ENCODE data around the gene NGLY1. TPM values are rescaled to one million over a fixed set of nuclear protein-coding genes. Genes with fewer than 3 reads are reported as not detected.

Gene NGLY1
- total RNA-seq, 2 experiments from 2014 or later: 46.0 to 46.2 TPM

GRCh38 chr3:25683410-25683809, 99.8 kb downstream of the NGLY1 start:
- Histone ChIP-seq H3K4me3 (ENCODE audit: low read length) (no peak overlapping the region), H3K27ac (ENCODE audit: low read depth in 1 of 2, low read length in 2 of 2) (no peak overlapping the region), H3K36me3 (ENCODE audit: insufficient read depth, low read length) (no peaks in the 10 kb centered on the region), H3K4me1 (ENCODE audit: insufficient read depth, low read length) (no peaks in the 10 kb centered on the region), H3K27me3 (ENCODE audit: control insufficient read depth in 1 of 2, insufficient read depth in 2 of 2, low read length in 2 of 2) (no peaks in the 10 kb centered on the region), H3K9me3 (ENCODE audit: control insufficient read depth in 1 of 2, insufficient read depth in 1 of 2, low read length in 2 of 2) (no peaks in the 10 kb centered on the region)
- DNase-seq: no peak
- ChIA-PET CTCF (no interaction called here), POLR2A (no interaction called here)
- H3K27me3 Mint-ChIP-seq: no peaks in the 10 kb centered on the region
- ATAC-seq (ENCODE audit: poor library complexity): no peak
- H3K36me3 Mint-ChIP-seq (ENCODE audit: low read depth): no peaks in the 10 kb centered on the region
- TF ChIP-seq, protein P1, sequence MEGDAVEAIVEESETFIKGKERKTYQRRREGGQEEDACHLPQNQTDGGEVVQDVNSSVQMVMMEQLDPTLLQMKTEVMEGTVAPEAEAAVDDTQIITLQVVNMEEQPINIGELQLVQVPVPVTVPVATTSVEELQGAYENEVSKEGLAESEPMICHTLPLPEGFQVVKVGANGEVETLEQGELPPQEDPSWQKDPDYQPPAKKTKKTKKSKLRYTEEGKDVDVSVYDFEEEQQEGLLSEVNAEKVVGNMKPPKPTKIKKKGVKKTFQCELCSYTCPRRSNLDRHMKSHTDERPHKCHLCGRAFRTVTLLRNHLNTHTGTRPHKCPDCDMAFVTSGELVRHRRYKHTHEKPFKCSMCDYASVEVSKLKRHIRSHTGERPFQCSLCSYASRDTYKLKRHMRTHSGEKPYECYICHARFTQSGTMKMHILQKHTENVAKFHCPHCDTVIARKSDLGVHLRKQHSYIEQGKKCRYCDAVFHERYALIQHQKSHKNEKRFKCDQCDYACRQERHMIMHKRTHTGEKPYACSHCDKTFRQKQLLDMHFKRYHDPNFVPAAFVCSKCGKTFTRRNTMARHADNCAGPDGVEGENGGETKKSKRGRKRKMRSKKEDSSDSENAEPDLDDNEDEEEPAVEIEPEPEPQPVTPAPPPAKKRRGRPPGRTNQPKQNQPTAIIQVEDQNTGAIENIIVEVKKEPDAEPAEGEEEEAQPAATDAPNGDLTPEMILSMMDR (IDR thresholded peaks at IDR 0.05): no peak
- no peak overlapping the region for H3K4me3 Mint-ChIP-seq
- intact Hi-C loops (cut with DNase I, micrococcal nuclease): no loop called here
- H3K27ac Mint-ChIP-seq: no peak overlapping the region
- H3K4me1 Mint-ChIP-seq (ENCODE audit: low read depth): no peaks in the 10 kb centered on the region
- H3K9me3 Mint-ChIP-seq: no peaks in the 10 kb centered on the region

DNA sequence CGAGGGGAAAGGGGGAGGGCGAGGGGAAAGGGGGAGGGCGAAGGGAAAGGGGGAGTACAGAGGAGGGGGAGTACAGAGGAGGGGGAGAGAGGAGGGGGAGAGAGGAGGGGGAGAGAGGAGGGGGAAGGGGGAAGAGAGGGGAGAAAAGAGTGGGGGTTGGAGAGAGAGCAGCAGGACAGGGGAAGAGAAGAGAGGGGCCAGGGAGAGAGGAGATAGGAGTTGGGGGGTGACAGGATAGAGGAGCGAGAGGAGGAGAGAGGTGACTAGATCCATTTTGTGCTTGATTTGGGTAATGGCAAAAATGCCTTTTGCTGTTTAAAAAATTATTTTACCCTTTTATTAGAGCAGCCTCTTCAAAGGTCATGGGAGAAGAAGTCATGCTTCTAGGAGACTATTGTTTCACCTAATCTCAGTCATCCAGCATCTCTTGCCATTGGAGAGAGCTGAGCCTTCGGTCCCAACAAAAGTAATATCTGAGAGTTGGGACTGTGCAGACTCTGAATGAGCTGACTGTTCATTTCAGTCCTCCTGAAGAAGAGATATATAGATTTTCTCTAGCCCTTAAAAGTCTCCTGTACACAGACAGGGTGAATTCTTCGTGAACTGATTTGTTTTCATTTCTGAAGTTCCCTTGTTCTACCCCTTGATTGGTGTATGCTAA, 103.5 kb downstream of the NGLY1 start:
- Mint-ChIP-seq H3K4me1 (ENCODE audit: low read depth) (no peaks in the 10 kb centered on the region), H3K9me3 (no peaks in the 10 kb centered on the region), H3K4me3 (no peak overlapping the region), H3K27ac (no peak overlapping the region), H3K27me3 (peaks cover 6% of the 10 kb centered on the region), H3K36me3 (ENCODE audit: low read depth) (no peaks in the 10 kb centered on the region)
- Histone ChIP-seq H3K9me3 (ENCODE audit: control insufficient read depth in 1 of 2, insufficient read depth in 1 of 2, low read length in 2 of 2) (no peaks in the 10 kb centered on the region), H3K27ac (ENCODE audit: low read depth in 1 of 2, low read length in 2 of 2) (no peak overlapping the region), H3K27me3 (ENCODE audit: control insufficient read depth in 1 of 2, insufficient read depth in 2 of 2, low read length in 2 of 2) (no peaks in the 10 kb centered on the region), H3K4me3 (ENCODE audit: low read length) (no peak overlapping the region), H3K4me1 (ENCODE audit: insufficient read depth, low read length) (no peaks in the 10 kb centered on the region), H3K36me3 (ENCODE audit: insufficient read depth, low read length) (no peaks in the 10 kb centered on the region)
- DNase-seq: no peak
- intact Hi-C loops (cut with DNase I, micrococcal nuclease): no loop called here
- TF ChIP-seq, protein P1 (IDR thresholded peaks at IDR 0.05): no peak
- no peak for ATAC-seq (ENCODE audit: poor library complexity)
- ChIA-PET POLR2A (interaction anchor here (1.0 kb wide), 1 partner anchor 14 kb away, joined by 4 read pairs; no protein-coding TSS in a partner anchor), CTCF (no interaction called here)

DNA sequence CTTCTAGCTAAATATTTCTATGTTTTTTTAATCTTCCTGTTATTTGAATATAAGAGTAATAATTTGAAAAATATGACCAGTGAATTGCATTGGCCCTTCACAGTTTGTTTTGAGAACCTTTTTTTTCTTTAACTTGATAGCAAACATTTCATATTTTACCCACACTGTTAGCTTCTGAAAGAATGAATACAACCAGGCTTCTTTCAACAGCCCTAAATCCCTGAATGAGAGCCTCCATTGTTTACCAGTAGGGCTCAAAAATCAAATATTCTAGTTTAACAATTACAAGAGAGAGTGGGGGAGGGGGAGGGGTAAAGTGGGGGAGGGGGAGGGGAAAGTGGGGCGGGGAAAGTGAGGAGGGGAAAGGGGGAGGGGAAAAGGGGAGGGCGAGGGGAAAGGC, 104.1 kb downstream of the NGLY1 start:
- Mint-ChIP-seq H3K27me3 (peaks cover 6% of the 10 kb centered on the region), H3K27ac (no peak overlapping the region), H3K4me1 (ENCODE audit: low read depth) (no peaks in the 10 kb centered on the region), H3K4me3 (no peak overlapping the region), H3K9me3 (no peaks in the 10 kb centered on the region), H3K36me3 (ENCODE audit: low read depth) (no peaks in the 10 kb centered on the region)
- ATAC-seq (ENCODE audit: poor library complexity): no peak
- Histone ChIP-seq H3K9me3 (ENCODE audit: control insufficient read depth in 1 of 2, insufficient read depth in 1 of 2, low read length in 2 of 2) (peaks cover 0 to 5% of the 10 kb centered on the region in 2 experiments), H3K4me1 (ENCODE audit: insufficient read depth, low read length) (no peaks in the 10 kb centered on the region), H3K27ac (ENCODE audit: low read depth in 1 of 2, low read length in 2 of 2) (no peak overlapping the region), H3K27me3 (ENCODE audit: control insufficient read depth in 1 of 2, insufficient read depth in 2 of 2, low read length in 2 of 2) (peaks cover 0 to 3% of the 10 kb centered on the region in 2 experiments), H3K4me3 (ENCODE audit: low read length) (no peak overlapping the region), H3K36me3 (ENCODE audit: insufficient read depth, low read length) (no peaks in the 10 kb centered on the region)
- no peak for DNase-seq
- CTCF ChIA-PET: interaction anchor here (0.6 kb wide), 1 partner anchor 1069 kb away, joined by 3 read pairs; no protein-coding TSS in a partner anchor
- intact Hi-C loops (cut with DNase I, micrococcal nuclease): no loop called here
- TF ChIP-seq, protein P1 (IDR thresholded peaks at IDR 0.05): no peak
- POLR2A ChIA-PET: interaction anchor here (1.0 kb wide), 1 partner anchor 15 kb away, joined by 4 read pairs; no protein-coding TSS in a partner anchor

All from CD4-positive, alpha-beta T cell (primary cell).